ENCODE measurements around the gene CA4. TPM values are rescaled to one million over a fixed set of nuclear protein-coding genes. Genes with fewer than 3 reads are reported as not detected.

CA4 gene
- total RNA-seq, 1 experiment from 2014 or later = not detected

GRCh38 chr17:60154616-60155426, 5.0 kb downstream of the CA4 start:
- DNase-seq (ENCODE audit: low spot score) = no peak

DNA sequence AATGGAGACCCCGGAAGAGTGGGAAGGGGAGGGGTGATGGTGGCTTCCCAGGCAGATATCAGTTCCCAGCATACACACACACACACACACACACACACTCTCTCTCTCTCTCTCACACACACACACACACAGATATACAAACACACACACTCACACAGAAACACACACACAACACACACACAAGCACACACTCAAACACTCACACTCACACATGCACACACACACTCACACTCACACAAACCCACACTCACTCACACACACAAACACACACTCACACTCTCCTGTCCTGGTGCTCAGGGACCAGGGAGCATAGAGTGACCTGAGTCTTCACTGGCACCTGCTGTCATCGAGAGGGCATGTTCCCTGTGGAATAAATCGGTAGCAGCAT, 5.6 kb downstream of the CA4 start:
- DNase-seq (ENCODE audit: low spot score) = no peak

- DNase-seq (ENCODE audit: low spot score) = no peak
Measured at GRCh38 chr17:60155815-60156214, 6.0 kb downstream of the CA4 start.

GRCh38 chr17:60156746-60157145, 7.0 kb downstream of the CA4 start:
- DNase-seq (ENCODE audit: low spot score) = no peak

GRCh38 chr17:60157487-60158040, 7.8 kb downstream of the CA4 start:
- DNase-seq (ENCODE audit: low spot score) = no peak

GRCh38 chr17:60158751-60159478, 9.1 kb downstream of the CA4 start:
- no peak for DNase-seq (ENCODE audit: low spot score)

DNA sequence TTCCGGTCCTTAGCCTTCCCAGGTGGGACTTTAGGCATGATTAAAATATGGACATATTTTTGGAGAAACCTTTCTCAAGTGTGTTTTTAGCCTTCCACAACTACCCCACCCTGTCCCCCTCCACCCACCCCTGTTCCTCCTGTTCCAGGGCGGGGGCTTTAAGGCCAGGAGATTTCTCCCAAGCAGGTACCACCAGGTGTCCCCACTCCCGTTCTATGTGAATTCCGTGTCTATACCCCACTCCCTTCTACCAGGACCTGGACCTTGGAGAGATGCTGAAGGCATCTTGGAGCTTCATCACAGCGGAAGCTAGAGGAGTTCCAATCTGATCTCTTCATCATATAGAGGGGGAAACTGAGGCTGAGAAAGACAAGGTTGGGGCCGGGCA, 9.7 kb downstream of the CA4 start:
- no peak for DNase-seq (ENCODE audit: low spot score)

DNA sequence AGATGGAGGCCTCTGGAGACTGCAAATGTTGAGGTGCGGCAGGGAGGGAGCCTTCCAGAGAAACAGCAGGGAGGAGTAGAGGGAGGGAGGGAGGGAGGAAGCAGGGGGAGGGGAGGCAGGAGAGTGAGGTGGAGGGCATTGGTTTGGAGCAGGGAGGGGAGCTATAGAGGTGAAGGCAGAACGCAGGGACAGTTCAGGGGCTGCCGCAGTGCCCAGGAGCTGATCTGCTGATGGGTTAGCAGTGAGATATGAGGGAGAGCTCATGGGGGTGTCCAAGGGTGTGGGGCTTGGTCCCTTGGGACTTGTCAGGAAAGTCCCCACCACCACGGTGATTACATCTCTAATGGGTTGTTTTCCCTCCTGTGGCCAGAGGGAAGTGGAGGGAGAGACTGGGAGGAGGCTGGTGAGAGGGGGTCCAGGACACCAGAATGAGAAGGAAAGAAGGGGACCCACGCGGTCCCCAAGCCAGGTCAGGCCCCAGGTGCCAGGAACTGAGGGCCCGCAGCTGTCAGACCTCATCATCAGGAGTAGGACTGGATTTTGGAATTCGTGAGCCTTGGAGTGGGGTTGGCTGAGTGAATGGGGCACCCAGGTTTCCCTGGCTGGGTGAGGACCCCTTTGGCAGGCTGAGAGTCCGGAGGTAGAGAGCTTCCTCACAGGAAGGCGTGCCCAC, 11.2 kb downstream of the CA4 start:
- no peak for DNase-seq (ENCODE audit: low spot score)

DNA sequence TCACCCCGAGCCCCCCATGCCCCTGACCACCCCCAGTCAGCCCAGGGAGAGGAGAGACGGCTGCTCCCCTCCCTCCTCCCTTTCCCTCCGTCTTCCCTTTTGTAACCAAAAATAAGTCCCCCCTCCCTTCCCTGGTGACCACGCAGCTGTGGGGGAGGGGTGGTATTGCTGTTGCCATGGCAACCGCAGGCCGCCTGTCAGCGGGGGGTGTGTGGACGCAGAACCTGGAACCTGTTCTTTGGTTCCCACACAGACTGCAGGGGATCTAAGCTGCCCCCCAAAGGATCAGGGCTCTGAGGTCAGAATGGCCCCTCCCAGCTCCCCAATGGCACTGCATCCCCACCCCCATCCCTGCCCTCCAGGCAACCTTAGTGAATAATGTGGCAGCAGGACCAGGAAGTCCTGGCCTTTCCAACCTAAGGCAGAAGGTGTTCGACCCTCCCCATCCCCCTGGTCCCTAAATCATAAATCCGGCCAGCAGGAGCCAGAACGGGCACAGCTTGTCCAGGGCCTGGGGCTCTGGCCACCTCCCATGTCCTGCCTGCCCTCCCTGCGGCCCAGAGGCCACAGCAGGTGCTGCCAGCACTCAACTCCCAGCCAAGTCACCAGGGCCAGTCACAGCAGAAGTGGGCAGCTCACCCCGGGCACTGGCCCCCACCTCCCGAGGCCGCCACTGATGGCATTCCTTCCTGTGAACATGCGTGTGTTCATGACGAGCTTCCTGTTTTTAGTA, 12.0 kb downstream of the CA4 start:
- no peak for DNase-seq (ENCODE audit: low spot score)

DNA sequence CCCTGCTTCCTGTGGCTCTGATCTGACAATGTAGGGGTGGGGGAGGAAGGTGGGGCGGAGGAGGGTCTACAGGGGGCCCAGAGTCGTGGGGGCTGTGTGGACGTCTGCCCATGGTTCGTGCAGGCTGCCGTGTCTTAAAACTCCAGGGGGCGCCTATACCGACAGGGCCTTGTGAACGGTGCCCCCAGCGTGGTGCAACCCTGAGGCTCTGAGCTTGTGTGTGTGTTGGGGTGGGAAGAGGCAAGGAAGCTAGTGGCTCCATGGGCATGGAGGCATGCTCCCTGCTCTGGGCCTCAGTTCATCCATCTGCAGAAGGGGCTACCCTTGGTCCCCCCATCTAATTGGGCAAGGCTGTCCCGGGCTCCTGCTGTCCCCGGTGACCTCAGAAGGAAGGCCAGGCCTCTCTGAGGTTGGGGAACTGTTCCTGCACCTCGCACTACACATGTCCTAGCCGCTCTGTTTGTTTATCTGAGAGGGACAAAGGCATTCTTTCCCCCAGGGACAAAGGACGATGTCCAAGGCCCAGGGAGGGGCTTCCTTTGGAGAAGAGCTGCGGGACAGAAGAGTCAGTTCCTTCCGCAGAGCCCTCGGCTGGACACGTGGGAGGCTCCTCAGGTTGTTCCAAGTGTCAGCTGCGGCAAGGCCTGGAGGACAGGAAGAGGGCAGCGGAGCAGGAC, 13.5 kb downstream of the CA4 start:
- DNase-seq (ENCODE audit: low spot score) = no peak

- DNase-seq (ENCODE audit: low spot score) = no peak
Measured at GRCh38 chr17:60164164-60164563, 14.4 kb downstream of the CA4 start.

- no peak for DNase-seq (ENCODE audit: low spot score)
Measured at GRCh38 chr17:60164697-60165096, 14.9 kb downstream of the CA4 start.

DNA sequence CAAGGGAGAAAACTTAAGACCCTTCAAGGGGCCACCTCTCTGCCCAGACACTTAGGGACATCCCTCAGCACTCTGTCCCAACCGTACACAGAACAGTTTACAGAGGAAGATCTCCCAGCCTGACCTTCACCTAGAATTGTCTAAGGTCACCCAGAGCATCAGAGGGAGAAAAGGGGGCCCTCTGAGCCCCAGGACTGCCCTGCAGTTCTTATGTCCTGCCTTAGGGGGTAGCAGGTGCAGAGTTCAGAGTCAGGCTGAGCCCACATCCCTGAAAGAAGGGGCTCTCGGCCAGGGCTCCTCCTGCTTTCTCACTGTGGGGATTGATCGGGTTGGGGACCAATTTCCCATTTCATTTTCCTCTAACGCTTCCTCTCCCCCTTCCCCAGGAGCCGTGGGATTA, 15.4 kb downstream of the CA4 start:
- DNase-seq (ENCODE audit: low spot score) = no peak

GRCh38 chr17:60165971-60166370, 16.2 kb downstream of the CA4 start:
- no peak for DNase-seq (ENCODE audit: low spot score)

GRCh38 chr17:60167065-60167741, 17.4 kb downstream of the CA4 start:
- DNase-seq (ENCODE audit: low spot score) = no peak

DNA sequence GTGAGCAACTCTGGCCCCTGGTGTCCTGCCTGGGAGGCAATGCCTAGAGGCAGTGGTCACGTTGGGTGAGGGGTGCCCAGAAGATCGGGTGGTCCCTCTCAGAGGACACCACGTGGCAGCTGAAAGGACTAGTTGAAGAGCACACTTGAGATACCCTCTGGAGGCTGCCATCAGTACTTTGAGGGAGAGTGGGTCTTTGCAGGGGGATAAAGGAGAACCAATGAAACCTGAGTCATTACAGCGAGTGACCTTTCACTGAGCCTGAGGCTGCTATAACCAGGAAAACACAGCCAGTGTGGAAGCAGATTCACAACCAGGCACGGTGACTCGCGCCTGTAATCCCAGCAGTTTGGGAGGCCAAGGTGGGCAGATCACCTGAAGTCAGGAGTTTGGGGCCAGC, 18.9 kb downstream of the CA4 start:
- no peak for DNase-seq (ENCODE audit: low spot score)

DNA sequence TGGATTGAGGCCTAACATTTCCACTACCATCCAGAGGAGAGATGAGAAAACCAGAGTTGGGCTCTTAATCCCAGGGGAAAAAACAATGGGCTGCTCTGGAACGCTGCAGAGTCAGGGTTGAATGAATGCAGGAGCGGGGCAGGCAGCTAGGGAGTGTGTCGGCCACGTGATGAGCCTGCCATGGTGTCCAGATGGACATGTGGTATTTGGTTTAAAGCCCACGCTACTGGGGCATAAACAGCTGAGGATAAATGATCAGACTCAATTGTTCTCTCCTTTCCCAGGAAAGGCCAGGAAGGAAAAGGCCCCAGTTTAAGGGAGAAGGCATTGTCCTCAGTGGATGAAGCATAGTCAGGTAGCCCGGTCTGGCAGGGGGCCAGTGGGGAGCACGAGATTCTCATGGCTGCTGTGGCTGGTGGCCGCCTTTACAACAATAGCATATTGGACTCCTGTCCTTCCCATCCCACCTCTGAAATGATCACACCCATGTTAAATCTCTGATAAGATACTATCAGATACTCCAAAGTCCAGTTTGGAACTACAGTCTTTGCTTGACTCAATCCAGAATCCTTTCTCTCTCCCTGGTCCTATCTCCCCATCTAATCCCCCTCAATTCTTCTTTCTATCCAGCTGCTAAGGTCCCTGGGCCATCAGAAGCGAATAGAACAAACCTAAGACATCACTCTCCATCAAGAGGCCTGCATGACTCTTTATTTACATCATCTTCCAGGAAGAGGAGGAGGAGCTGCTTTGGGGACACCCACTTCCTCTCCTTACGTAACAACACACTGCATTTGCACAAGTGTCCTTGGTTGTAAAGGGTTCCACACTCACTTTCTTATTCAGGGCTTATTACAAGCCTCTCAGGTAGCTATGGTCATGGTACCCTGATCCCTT, 20.4 kb downstream of the CA4 start:
- DNase-seq (ENCODE audit: low spot score) = no peak

- DNase-seq (ENCODE audit: low spot score) = no peak
Measured at GRCh38 chr17:60170835-60171752, 21.3 kb downstream of the CA4 start.
